Stimulated activated CD4-positive, alpha-beta T cell treated with anti-CD3 and anti-CD28 coated beads, Interleukin-2, amount 100 ng/mL, for 4 hours (primary cell): ENCODE results near the gene MGAT4A.
"Not testable (repeated sequence)": the region's sequence is repeated elsewhere in the genome, so short reads cannot be mapped to it uniquely, and the experiment has no call there.

Source experiments
- DNase-seq: peaks from one replicate; pipeline ENCODE4 v3.0.0-alpha.2; 2020; ENCODE audit warnings: low read depth

Gene MGAT4A

DNA sequence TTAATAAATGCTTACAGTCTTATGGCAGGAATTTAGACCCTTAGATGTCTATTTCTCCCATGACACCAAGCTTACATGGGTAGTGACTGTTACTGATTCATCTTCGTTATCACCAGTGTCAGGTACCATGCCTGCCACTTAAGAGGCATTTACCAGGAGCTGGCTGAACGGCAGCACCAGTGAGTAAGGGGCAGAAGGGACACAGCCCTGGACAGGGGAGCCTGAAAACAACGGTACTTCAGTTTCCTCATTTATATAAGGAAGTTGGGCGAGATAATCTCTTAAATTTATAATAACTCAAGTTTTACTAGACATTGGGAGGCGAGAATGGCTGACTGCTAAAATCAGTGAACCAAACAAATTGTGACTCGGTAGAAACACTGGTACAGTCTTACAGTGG lies 123.8 kb downstream of the MGAT4A start:
- no peak for DNase-seq

DNA sequence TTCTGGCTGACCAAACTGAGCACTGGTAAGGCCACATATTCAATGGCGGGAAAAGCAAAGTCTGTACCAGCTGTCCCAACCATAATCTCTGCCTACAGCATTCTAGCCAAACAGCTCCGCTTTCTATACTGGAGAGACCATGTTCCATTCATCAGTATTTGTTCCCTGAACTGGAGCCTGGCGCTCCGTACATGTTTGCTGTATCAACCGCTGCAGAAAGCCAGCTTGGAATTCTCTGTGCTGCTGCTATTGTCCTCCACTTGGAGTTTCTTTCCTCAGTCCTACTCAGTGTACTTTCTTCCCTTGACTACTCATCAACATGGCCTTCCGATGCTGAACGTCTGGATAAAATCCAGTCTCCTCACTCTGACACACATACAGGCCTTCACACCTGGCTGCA lies 124.5 kb downstream of the MGAT4A start:
- DNase-seq, result no peak

DNA sequence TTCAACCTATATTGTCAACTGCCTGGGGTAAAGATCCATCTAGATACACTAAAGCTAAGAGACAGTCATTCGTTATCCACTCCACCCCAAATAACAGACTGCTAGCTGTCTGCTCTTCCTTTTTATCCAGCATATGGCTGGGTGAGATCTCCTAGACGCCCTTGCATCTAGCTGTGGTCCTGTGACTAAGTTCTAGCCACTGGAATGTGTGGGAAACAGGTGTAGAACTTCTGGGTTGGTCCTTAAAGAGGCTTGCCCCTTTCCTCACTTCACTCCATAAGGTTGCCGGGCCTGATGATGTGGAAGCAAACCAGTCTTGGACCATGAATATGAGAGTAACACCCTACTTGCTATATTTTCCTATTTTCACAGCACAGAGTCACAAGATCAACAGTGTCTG lies 125.9 kb downstream of the MGAT4A start:
- no peak for DNase-seq

DNA sequence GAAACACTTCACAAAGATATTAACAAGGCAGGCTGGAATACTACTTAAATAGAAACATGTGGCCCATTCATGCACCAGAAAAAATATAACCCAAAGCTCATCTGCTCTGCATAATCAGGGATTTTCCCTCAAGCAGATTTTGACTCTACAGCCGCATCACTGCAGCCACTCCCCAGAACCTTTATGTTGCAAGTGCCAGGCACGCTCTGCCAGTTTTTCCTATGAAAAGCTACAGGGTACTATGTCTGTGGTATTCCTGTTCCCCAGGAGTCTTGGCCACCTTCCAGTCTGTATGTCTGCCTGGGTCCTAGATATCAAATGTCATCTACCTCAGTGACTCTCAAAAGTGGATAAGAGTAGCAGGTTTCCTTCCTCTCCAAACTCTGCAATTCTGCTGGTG lies 126.4 kb downstream of the MGAT4A start:
- no peak for DNase-seq

DNA sequence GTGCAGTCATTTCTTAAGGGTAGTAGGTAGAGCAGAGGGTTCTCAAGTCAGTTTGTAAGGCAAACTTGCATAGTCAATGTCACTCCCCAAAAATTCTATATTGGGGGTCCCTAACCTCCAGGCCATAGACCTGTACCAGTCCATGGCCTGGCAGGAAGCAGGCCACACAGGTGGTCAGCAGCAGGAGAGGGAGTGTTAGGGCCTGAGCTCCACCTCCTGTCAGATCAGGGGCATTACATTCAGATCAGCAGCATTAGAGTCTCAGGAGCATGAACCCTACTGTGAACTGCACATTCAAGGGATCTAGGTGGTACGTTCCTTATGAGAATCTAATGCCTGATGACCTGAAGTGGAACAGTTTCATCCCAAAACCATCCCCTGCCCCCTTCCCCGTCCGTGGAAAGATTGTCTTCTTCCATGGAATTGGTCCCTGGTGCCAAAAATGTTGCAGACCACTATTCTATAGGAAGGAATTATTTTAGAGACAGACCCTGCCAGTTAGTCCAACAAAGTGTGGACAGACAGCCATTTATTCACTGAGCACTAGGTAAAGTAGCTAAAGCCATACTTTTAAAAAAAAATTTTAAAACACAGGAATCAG lies 129.3 kb downstream of the MGAT4A start:
- no peak for DNase-seq

DNA sequence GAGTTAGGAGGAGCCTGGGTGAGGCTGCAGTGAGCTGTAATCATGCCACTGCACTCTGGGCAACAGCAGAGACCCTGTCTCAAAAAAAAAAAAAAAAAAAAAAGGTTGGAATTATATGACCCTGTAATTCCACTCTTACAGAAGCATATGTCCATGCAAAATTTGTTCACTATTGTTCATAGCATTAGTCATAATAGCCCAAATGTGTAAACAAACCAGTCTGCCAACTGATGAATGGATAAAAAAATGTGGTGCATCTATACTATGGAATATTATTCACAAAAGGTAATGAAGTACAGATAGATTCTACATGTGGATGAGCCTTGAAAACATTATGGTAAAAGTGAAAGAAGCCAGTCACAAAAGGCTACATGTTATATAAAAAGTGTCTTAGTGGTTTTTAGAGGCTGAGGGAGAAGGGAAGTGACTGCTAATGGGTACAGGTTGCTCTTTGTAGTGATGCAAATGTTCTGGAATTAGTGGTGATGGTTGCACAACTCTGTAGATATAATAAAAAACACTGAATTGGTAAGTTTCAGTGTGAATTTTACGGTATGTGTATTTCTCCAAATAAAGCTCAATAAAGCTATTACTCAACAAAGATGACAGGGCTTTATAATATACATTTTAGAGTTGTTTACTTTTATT lies 132.0 kb downstream of the MGAT4A start:
- DNase-seq, result no peak

DNA sequence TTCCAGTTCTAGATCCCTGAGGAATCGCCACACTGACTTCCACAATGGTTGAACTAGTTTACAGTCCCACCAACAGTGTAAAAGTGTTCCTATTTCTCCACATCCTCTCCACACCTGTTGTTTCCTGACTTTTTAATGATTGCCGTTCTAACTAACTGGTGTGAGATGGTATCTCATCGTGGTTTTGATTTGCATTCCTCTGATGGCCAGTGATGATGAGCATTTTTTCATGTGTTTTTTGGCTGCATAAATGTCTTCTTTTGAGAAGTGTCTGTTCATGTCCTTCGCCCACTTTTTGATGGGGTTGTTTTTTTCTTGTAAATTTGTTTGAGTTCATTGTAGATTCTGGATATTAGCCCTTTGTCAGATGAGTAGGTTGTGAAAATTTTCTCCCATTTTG lies 136.3 kb downstream of the MGAT4A start:
- DNase-seq, result not testable (repeated sequence)

DNA sequence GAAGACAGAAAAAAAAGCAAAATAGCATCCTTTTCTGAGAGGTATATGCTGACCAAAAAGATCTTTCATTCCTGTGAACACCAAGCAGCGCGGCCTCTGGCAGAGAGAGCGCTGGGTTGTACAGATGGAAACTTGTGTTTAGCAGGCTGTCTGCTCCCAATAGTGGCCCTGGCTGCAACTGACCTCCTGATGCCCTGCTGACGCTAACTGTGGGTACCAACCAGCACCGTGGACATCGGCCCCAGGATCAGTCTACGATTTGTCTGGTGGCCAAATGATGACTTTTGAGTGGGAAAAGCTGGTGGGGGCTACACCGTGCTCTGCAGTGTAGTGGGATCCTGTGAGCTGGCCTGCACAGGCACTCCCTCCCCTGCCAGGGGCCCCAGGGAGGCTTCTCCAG lies 138.4 kb downstream of the MGAT4A start:
- DNase-seq, result no peak

DNA sequence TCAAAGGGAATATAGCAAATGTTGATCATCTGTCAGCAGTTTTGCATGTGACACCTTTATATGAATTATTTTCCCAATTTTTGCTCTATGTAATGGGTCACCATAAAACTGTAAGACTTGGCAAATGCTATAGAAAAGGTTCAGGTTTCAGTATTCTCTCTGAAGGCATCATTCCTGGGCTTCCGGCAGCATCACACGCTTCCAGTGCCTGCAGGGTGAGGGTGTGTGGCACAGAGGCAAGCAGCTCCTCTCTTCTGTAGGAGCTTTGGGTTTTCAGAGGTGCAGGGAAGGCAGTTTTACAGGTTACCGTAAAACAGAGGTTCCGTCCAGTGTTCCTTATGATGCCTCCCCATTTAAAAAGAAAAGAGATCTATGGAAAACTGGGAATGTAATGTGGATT lies 141.4 kb downstream of the MGAT4A start:
- no peak for DNase-seq

DNA sequence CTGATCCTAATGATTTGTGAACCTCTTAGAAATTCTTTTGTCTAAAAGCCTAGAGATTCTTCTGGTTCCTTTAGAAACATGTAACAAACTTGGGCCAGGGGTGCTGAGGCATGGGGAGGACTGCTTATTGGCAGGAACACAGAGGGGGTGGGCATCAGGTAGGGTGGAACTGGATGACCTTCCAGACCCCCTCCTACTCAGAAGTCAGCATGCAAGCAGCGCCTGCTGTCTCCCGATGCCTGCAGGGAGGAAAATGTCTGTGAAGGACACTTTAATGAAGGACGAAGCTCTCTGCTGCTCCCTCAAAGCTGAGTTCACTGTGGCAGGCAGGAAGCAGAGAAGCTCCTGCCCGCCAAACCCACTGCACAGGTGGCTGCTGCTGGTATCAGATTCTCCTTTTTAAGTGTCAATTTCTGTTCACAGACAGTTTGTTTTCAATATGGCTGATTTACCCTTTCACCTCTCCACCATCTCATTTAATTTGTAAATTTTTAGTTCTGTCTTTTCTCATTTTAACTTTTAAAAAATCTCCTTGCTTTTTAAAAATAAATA lies 142.0 kb downstream of the MGAT4A start:
- no peak for DNase-seq

DNA sequence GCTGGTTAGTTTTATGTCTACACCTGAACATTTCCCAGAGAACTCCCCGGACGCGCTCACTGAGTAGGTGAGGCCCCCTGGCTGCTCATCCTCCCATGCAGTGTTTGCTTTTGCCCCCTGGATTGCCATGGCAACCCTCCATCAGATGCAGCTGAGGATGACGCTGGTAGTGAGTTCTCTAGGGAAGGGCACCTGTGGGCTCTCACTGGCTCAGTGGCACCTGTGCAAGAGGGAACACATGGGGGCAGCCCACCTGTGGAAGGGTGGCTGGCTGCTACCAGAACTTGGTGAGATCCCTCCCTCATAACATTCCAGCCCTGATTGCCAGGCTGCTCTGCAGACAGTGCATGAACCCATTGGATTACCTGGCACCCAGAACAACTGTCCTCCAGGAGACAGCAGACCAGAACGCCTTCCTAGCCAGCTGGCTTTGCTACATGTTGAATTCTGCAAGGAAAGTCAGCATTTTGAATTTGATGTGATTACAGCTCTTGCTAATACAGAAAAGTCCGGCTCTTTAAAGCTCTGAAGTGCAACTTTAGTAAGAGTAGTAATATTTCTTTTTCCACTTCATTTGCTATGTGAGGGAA lies 144.3 kb downstream of the MGAT4A start:
- DNase-seq, result no peak

DNA sequence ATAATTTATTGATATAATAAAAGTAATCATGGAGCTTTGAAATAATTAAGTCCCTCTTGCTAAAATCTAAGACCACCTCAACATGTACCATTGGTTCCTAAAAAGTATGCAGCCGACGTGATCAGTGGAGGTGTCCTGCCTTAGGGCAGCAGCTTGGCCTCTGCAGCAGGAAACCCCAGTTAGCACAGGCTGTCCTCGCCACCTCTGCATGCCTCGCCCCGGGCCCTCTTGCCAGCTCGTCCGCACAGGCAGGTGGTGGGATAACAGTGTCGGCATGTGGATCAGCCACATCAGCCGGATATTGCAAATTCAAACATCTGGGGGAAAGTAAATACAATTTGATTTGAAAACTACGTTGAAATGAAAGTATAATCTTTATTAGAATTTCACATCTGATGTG lies 145.5 kb downstream of the MGAT4A start:
- no peak for DNase-seq

DNA sequence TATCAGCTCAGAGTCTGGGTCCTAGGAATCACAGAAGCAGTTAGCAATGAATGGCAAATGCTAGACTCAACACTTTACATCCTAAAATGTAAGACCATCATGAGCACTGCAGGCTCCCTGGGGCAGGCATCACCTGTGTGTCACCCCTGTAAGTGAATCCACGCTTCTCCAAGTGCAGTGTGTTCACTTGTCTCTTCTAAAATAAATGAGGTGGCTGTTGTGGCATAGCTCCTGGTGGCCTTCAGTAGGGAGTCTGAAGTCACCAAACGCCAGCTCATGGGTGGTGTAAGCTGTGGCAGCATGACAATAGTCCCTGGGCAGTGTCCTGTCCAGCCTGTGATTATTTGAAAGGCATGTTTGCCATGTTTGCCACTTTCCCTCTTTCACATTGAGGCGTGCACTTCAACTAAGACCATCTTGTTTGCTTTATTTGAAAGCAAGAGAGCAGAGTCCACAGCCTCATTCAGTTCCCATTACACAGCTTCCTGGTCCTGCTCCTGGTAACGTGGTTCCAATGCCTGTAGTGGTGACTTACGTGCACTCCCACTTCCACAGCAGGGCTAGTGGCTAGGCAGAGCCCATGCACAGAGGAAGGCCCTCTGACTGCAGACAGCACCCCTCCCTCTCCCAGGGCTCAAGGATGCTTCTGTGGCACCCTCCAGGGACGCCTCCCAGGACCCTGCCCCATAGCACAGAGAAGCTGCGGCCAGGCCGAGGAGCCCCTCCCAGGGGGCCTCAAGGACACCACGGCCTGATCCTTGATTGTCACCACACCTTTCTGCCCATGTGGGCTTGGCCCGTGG lies 146.9 kb downstream of the MGAT4A start:
- no peak for DNase-seq

DNA sequence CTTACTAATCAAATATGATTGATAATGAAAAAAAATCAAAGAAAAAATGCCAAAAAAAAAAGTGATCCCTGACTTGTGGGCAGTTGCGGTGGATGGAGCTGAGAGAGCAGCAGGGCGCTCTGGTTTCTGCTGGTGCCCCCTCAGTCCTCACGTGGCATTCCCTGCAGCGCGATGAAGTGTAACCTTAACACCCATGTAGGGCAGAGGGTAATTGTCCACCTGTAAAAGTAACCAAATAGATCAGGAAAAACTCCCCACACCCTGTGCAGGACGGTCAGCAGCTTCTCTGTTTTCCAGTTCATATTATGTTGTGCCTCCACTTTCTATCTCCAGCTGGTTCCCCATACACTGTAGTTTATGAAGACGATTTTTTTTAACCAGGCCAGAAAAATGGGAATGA lies 147.7 kb downstream of the MGAT4A start:
- DNase-seq, result no peak

DNA sequence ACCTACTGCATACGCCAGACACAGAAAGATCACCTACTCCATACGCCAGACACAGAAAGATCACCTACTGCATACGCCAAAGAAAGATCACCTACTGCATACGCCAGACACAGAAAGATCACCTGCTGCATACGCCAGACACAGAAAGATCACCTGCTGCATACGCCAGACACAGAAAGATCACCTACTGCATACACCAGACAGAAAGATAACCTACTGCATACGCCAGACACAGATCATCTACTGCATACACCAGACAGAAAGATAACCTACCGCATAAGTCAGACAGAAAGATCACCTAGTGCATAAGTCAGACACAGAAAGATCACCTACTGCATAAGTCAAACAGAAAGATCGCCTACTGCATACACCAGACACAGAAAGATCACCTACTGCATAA lies 148.4 kb downstream of the MGAT4A start:
- DNase-seq, result no peak

DNA sequence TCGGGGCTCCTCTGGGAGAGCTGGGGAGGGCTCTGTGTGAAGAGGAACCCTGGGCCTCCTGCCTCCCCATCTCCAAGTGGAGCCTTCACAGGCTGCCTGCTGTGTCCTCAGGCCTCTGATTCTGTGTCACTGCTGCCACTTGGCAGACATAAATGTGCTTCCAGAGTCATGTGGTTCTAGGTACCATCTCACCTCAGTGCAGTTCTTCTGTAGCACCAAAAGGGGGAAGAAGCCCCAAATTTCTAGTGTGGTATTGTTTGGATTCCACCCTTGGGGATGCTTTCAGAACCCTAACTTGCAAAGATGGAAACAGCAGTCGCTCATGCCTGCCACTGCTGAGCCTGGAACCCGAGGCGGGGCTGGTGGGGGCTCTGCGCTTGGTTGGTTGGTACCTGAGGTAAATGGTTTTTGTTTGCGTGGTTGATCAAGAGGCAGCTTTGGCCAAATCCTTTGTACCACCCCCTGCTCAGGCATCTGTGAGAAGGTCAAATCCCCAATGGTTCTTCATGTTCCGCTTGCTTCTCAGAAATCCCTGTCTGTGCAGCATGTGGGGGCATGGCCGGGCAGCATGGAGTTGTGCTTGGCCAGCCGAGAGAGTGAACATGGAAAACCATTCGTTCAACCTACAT lies 150.2 kb downstream of the MGAT4A start:
- no peak for DNase-seq

DNA sequence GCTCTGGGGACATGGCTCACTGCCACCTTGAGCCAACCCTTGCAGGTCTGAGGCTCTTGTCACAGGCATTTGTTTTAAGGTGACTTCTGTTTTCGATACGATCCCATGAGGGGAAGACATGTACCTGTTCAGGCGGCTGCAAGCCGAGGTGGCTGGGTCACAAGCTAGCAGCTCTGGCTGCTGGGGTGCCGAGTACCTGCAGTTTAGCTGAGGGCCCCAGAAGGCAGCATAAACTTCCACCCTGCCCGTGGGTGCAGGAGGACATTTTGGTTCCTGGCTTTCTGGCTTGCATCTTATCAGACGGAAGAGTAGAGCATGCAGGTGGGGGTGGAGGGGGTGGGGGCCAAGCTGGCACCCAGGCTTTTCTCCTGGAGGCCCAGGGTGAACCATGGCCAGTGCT lies 151.0 kb downstream of the MGAT4A start:
- no peak for DNase-seq

DNA sequence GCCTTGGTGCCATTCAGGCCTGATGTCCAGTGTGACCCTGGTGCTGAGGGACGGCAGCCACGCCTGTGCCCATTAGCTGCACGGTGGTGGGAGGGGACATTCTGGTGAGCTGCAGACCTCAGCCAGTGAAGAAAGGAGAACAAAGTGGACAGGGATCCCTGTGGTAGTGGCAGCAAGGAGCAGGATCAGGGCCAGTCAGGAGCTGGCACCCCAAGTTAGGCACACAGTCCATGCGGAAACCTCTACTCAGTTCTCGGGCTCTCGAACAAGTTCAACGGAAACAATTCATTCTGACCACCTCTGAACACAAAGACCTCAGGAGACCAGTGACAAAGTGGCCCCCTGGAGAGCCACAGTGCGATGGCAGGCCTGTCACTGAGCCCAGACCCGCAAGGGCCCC lies 152.7 kb downstream of the MGAT4A start:
- DNase-seq, result no peak

DNA sequence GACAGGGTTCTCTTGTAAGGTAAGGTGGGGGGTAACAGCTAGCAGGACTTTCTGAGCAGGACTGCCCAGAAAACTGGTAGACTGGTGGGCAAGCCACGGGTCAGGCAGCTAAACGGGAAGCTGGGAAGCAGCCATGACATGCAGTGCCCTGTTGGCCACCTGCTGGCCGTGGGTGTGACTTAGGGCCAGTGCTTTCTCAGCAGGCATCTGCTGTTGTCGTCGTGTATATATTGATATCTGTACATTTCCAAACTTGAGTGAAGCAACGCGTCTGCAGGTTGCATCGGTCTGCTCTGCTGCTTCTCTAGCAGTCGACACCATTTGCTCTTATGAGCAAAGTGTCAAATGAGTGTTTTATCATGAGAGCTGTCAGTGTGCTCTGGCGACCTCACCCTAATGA lies 153.6 kb downstream of the MGAT4A start:
- no peak for DNase-seq

DNA sequence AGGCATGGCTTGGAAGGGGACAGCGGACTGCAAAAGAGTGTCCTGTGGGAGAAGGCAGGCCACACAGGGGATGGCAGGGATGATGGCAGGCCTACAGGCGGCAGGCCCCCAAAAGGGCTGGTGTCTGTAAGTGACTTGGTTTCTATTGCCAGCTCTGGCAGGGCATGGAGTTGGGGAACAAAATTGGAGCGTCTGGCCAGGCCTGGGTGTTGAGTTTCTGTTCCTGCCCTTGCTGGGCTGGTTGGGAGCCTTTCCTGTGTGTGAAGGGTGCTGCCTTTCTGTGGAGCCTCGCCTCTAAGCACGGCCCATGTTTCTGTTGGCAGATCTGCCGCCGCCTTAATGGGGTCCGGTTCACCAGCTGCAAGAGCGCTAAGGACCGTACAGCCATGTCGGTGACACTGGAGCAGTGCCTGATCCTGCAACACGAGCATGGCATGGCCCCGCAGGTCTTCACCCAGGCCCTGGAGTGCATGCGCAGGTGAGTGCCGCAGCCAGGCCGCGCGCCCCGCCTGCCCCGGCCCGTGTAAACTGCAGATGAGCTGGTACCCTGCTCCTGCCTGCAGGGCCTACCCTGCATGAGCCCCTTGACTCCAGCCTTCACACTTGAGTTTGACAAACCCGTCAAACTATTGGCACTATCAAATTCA lies 154.1 kb downstream of the MGAT4A start:
- DNase-seq, result no peak

DNA sequence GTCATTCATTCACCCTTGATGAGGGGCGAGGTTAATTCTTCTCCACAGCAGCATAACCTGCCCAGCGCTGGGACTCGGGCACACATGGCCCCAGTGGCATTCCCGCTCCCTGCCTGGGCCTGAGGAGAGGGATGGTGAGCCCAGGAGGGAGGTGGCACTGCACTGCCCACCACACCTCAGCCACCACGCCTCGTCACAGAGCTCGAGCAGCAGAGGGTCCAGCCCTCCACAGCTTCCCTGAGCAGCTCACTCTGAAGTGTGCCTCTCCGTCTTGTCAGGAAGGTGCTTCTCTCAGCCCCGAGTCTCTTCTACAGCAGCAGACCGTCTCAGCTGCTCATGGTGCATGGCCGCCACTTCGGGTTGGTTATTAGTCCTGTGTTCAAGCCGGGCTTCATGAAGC lies 157.5 kb downstream of the MGAT4A start:
- no peak for DNase-seq

DNA sequence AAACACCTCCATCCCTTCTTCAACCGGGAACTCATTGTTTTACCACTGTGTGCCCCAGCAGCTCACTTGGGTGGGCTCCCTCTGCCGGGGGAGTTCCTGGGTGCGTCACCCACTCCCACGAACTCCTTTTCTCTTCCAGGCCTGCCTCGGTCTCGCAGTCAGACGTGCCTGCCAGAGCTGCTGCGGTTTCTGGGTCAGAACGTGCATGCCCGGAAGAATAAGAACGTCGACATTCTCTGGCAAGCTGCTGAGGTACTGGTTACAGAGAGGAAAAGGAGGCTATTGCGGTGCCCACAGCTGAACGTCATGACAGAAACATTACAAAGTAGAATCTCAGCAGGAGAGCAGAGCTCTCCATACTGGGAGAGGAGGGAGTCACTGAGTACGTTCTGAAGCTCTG lies 158.3 kb downstream of the MGAT4A start:
- DNase-seq, result no peak
